ENCODE results near the gene TTC9C. TPM values are rescaled to one million over a fixed set of nuclear protein-coding genes. Genes with fewer than 3 reads are reported as not detected.
A peak's percentile ranks its signal among the peaks of the same experiment; 100 is the strongest.

Gene TTC9C
- total and polyA plus RNA-seq, 2 of the 13 experiments (the other 11 are each of a cell fraction or from before 2014, with no cell fraction given), result 28.0 to 36.4 TPM

GRCh38 chr11:62771144-62772021 lies 43.1 kb downstream of the TTC9C start, which contains the start of gene TAF6L (continued):
- peak; percentile 59; the same call in 1 of the 2 replicates for TF ChIP-seq ARID5B (CRISPR knock-in tag; IDR thresholded peaks at IDR 0.05)
- TF ChIP-seq ZNF503 (CRISPR knock-in tag; IDR thresholded peaks at IDR 0.05), result no peak
- TF ChIP-seq NAIF1 (CRISPR knock-in tag; IDR thresholded peaks at IDR 0.05; ENCODE audit: borderline replicate concordance), result no peak
- no peak for TF ChIP-seq HDAC6 (IDR thresholded peaks at IDR 0.05; ENCODE audit: low read depth, low read length)
- 0 out of 2 replicates have a peak, but pooled peaks have one; percentile 25 for TF ChIP-seq ZNF780A (CRISPR knock-in tag; IDR thresholded peaks at IDR 0.05)
- no peak for TF ChIP-seq HNRNPL (IDR thresholded peaks at IDR 0.05; ENCODE audit: low read depth, low read length)
- no peak; the same call in 1 of the 2 replicates for TF ChIP-seq DR1 (CRISPR knock-in tag; IDR thresholded peaks at IDR 0.05)
- TF ChIP-seq ZNF691 (CRISPR knock-in tag; IDR thresholded peaks at IDR 0.05; ENCODE audit: borderline replicate concordance, low read depth), result peak; percentile 43; the same call in 1 of the 2 replicates
- no peak for TF ChIP-seq IRF1 (CRISPR knock-in tag; IDR thresholded peaks at IDR 0.05; ENCODE audit: low read depth)
- no peak for TF ChIP-seq ZNF44 (CRISPR knock-in tag; IDR thresholded peaks at IDR 0.05)
- TF ChIP-seq CREB3 (CRISPR knock-in tag; IDR thresholded peaks at IDR 0.05), result no peak
- TF ChIP-seq KDM6A (CRISPR knock-in tag; IDR thresholded peaks at IDR 0.05; ENCODE audit: low read depth), result no peak
- peak; percentile 96 to 98 for TF ChIP-seq NR2F1 (CRISPR knock-in tag; IDR thresholded peaks at IDR 0.05)
- TF ChIP-seq ZFP1 (CRISPR knock-in tag; IDR thresholded peaks at IDR 0.05), result no peak
- no peak for TF ChIP-seq RBAK (CRISPR knock-in tag; IDR thresholded peaks at IDR 0.05)
- TF ChIP-seq ZNF7 (CRISPR knock-in tag; IDR thresholded peaks at IDR 0.05), result no peak
- TF ChIP-seq REXO4 (CRISPR knock-in tag; IDR thresholded peaks at IDR 0.05; ENCODE audit: borderline replicate concordance), result no peak
